GM19099 (cell line): ENCODE data around the gene DDX49.

Source experiments
- POLR2A ChIP-seq: IDR thresholded peaks from 3 replicates; pipeline ENCODE4 v1.6.1; 2011; ENCODE audit warnings: low read depth; ENCODE audit not compliant: insufficient read length; ENCODE audit errors: extremely low read depth

DDX49 gene

GRCh38 chr19:18922228-18922985, 2.9 kb downstream of the DDX49 start:
- TF ChIP-seq POLR2A: no peak

DNA sequence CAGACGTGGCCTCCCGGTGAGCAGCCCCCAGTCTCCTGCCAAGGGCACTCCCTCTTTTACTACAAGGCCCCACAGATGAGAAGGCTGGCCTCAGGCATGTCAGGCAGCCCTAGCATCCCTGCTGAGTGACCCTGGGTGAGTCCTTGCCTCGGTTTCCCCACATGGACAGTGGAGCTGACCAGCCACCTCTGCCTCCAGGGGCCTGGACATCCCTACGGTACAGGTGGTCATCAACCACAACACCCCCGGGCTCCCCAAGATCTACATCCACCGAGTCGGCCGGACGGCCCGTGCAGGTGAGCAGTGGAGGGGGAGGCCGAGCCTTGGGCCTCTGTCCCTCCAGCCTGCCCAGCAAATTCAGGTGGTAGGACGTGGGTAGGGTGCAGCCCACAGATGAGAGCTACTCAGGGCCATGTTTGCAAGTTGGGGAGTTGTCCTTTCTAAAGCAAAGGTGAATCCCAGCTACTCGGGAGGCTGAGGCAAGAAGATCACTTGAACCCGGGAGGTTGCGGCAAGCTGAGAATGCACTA, 5.2 kb downstream of the DDX49 start:
- no peak for TF ChIP-seq POLR2A

DNA sequence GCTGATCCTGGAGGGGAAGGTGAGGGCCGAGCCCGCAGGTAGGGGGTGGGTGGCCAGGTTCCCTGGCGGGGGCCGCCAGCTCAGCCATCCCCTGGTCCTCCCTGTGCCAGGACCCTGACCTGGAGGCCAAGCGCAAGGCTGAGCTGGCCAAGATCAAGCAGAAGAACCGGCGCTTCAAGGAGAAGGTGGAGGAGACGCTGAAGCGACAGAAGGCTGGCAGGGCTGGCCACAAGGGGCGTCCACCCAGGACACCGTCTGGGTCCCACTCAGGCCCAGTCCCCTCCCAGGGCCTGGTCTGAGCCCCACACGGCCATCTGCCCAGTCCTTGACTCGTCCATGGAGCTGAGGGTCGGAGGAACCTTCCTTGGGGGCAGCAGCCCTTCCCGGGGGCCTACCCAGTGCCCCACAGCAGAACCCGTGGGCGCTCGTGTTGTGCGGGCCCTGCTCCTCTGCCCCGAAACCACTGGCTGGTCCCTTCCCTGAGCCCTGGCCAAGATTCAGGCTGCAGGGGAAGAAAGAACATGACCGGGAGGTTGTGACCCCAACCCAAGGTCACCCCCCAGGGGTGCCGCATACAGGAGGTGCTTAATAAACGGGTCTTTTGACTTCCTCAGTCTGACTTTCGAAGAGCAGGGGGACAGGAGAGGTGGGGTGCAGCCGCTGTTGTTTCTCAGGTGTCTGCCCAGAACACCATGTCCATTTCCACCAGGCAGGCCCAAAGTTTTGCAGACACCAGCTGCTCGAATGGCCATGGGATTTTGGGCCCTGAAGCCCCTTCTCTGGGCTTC, 8.7 kb downstream of the DDX49 start:
- TF ChIP-seq POLR2A: no peak

DNA sequence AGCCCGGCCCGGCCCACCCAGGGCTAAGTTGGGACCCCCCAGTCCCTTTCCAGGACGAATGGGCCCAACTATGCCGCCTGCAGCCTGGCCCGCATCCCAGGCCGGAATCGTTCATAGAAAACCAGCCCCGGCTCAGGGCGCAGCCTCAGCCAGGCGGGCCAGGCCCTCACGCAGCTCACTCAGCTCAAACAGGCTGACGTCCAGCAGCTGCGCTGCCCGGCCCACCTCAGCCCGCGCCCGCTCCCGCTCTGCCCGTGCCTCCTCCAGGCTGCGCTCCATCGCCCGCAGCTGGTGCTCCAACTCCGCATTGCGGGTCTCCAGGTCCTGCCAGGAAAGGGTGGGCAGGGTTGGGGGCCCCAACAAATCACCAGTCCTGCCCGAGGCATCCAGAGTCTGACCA, 9.8 kb downstream of the DDX49 start:
- no peak for TF ChIP-seq POLR2A

DNA sequence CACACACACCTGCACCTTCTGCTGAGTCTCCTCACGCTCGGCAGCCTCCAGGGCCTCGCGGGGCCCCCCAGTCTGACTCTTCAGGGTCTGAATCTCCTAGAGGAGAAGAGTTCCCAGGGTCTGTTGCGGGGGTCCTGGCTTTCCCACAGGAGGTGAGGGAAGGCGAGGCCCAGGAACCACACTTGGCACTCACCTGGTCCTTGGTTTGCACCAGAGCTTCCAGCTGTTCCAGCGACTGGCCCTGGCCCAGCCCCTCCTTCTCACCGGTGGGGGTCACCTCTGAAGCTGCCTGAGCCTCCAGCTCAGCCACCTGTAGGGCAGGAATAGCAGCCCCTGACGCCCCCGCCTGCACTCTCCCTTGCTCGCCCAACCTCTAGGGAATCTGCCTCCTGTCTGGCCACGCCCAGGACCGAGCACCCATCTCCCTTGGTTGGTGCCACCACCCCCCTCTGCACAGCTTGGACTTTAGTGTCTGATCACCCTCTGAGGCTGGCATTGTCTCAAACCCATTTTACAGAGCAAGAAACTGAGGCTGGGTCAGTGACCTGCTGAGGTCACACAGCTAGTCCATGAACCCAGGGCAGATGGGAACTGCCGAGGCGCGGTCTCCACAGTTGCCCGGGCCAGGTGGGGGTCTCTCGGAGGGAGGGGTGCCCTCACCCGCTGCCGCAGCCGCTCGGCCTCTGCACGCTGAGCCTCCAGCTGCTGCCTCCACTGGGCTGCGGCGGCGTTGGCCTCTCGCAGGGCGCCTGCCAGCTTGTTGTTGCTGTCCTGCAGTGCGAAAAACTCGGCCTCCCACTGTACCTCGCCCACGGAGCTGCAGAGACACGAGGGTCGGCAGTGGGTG, 12.0 kb downstream of the DDX49 start:
- no peak for TF ChIP-seq POLR2A

DNA sequence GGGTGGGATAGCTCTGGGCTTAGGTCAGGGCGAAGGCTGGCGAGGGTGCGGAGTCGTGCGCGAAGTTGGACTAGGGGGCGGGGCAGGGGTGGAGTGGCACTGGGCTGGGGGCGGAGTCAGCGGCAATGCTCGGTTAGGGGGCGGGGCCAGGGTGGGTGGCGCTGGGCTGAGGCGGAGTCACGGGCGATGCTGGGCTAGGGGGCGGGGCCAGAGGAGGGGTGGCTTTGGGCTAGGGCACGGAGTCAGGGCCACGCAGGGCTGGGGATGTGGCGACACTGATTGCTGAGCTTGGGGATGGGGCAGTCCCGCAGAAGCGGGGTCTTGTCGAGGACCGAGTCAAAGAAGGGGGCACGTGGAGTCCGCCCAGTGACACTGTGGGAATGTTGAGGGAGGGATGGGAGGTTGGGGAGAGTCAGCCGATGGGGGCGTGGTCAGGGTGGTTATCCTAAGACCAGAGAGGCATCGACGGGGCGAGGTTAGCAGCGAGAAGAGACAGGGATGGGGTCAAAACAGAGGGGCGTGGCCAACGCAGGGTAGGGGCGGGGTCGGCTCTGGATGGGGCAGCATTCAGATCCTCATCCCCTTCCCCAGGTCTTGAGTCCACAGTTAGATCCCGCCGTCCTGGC, 12.8 kb downstream of the DDX49 start:
- TF ChIP-seq POLR2A: no peak

DNA sequence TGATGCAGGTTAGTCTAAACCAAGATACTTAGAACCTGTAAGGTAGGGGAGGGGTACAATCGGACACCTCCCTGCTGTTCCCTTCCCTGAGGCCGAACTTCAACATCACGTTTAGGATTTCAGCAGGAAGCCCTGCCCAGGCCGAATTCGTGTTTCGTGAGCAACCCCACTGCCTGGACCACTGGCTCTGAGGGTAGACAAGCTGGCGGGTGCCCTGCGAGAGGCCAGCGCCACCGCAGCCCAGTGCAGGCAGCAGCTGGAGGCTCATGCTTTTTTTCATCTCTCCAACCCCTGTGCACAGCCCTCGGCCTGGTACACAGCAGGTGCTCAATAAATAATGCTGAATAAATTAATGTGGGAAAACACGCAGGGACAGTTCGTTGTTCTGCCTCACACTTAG, 13.8 kb downstream of the DDX49 start:
- no peak for TF ChIP-seq POLR2A

GRCh38 chr19:18939163-18939562, 19.6 kb downstream of the DDX49 start:
- no peak for TF ChIP-seq POLR2A

DNA sequence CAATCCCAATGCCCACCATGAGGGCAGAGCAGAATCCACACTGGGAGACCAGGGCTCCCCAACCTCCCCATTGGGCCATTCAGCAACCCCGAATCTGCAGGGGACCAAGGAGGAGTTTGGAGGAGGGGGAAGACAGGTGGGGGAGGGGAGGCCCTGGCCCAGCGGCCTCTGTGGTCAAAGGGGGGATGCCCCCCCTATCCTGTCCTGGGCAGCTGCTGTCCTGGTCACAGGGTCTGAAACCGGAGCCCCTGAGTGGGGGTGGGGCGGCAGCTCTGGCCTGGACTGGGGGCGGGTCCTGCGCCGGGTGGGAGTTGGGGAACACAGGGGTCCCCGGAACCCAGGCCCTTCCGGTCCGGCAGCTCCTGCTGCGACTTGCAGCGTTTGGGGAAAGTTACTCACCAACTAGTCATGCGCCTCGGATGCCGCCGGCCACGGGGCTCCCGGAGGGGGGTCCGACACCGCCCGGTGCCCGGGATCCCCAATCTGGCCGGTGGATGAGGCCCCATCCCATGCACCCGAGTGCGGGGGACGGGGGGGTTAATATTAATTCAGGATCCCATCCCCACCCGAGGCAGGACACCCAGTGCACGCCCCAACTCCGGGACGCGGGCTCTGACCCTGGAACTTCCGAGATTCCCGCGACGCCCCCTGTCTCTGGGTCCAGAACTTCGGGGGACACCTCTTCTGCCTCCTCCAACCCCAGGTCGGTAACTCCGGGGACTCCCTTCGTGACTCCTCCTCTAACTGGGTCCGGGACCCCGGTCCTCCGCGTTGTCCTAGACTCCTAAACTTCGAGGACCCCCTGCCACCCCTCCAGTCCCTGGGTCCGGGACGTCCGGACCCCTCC, 20.6 kb downstream of the DDX49 start:
- TF ChIP-seq POLR2A: no peak

DNA sequence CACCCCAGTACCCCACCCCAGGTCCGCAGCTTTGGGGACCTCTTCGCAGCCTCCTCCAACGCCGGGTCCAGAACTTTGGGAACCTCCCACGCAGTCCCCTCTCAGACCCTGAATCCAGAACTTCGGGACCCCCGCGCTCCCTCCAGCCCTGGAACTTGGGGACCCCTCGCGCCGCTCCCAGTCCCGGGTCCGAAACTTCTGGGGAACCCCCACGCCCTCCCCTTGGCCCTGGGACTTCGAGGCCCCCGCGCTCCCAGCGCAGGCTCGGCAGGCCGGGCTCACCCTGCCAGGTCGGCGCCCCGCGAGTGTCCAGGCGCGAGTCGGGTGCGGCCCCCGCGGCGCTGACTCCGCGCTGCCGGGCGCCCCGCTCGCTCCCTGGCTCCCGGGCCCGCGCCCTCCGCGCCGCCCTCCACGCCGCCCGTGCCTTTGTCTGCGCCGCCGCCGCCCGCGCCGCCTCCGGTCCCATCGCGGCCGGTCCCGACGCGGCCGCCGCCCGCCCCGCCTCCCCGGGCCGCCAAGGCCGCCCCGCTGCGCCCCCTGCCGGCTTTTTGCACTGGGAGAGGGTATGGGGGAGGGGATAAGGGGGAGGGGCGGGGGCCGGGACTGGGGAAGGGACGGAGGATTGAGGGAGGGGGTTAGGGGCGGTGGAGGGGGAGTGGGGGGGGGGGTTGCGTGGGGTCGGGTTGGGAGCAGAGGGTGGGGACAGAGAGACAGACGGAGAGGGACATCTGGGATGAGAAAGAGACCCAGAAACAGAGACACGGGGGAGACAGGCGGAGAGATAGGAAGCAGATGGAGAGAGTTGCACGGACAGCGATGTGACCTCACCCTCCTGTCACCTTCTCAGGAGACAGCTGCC, 21.5 kb downstream of the DDX49 start, which contains the start of gene HOMER3:
Gene HOMER3, minus strand, starts transcription at position 449 of the 859 bp plus-strand sequence. CDS start 2,235 bp downstream, outside the sequence.
- TF ChIP-seq POLR2A: no peak

DNA sequence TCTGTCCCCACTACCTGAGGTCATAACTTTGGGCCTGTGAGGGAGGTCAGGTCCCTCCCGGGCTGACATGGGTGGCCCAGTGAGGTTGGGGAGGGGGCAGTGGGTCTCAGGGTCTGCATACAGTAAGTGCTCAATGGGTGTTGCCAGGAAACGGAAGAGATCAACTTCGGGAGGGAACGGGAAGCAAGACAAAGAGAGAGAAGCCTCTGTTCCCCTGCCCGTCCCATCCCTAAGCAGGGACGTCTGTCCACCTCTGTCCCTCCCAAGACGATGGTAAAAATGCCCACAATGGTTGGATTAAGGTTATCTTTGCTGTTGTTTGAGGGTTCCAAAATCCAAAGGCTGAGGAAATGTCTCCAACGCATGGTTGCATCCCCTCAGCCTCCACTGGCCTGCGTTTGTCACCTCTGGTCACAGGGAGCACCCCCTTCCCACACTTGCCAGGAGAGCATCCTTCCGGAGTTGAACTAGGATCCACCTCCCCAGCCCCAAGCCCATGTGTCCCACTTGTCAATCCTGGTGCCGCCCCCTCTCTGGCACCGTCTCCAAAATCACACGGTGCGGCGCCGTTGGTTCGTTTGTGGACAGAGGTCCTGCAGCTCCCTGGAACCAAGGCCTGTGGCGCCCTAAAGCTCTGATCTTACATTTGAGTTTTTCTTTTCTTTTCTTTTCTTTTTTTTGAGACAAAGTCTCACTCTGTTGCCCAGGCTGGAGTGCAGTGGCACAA, 22.3 kb downstream of the DDX49 start:
- no peak for TF ChIP-seq POLR2A

DNA sequence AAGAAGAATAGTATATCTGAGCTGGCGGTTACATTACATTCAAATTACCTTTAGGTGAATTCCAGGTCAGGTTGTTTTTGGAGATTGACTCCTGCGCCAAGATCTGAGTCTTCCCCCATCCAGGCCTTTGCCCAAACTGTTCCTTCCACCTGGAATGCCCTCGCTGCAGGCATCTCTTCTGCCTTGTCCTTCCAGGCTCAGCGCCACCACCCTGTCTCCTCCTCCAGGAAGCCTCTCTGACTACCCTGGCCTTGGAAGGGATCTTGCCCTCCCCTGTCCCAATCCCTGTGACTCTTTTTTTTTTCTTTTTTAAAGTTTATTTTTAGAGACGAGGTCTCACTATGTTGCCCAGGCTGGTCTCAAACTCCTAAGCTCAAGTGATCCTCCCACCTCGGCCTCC, 23.2 kb downstream of the DDX49 start:
- no peak for TF ChIP-seq POLR2A
